HTR-8/SVneo (cell line): ENCODE results near the gene BRD8.
"Not testable (repeated sequence)": the region's sequence is repeated elsewhere in the genome, so short reads cannot be mapped to it uniquely, and the experiment has no call there.

Experiments
- DNase-seq: peaks from one replicate; pipeline ENCODE4 v3.0.0; 2011; ENCODE audit warnings: low spot score, mixed read lengths; ENCODE audit not compliant: insufficient read length
- FAIRE-seq: peaks from 2 replicates; lab custom pipeline; 2011; peaks lifted over from hg19 to GRCh38; lab: Jason Lieb, UNC

Gene BRD8

GRCh38 chr5:138169124-138169523 is 9.3 kb downstream of the BRD8 start:
- no peak for FAIRE-seq
- no peak for DNase-seq

- no peak for DNase-seq
- FAIRE-seq: no peak
These were observed 14.7 kb downstream of the BRD8 start for GRCh38 chr5:138163721-138164120.

DNA sequence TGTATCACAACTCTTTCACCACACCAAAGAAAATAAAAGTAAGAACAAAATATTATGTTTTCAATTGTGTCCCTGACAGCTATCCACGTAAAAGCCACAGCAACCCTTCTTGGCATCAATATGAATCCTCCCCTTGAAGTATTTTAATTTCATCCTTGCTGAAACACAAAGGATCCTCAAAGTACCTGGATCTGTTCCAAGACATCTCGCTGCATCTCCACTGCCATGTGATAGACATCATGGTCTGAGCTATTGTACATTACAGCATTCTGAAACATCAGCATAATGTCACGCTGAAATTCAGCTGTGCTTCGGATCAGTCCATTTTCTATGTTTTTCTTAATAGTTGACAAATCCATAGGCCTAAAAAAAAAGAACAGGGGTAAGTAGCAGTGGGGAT is 17.7 kb downstream of the BRD8 start:
- DNase-seq (no peak), FAIRE-seq (no peak)

GRCh38 chr5:138159666-138160065 is 18.8 kb downstream of the BRD8 start:
- FAIRE-seq (no peak), DNase-seq (no peak)

DNA sequence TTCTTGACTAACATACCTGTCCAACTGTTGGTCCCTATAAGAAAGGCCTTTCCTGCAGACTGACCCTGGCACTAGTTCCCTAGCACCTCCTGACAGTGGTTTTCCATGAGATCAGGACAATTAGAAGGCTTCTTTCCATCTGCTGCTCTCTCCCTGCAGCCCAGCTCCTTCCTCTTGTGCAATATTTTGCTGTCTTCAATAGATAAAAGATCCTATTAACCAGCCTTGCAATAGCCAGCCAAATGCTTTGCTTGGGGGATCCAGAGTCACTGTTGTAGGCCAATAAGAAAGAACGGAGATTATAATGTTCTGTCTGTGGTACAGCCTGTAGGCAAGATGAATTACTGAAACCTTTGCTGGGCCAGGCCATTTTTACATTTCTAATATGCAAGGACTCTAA is 20.8 kb downstream of the BRD8 start:
- FAIRE-seq: no peak
- no peak for DNase-seq

- not testable (repeated sequence) for DNase-seq, FAIRE-seq
These were observed 22.5 kb downstream of the BRD8 start for GRCh38 chr5:138155977-138156376.

DNA sequence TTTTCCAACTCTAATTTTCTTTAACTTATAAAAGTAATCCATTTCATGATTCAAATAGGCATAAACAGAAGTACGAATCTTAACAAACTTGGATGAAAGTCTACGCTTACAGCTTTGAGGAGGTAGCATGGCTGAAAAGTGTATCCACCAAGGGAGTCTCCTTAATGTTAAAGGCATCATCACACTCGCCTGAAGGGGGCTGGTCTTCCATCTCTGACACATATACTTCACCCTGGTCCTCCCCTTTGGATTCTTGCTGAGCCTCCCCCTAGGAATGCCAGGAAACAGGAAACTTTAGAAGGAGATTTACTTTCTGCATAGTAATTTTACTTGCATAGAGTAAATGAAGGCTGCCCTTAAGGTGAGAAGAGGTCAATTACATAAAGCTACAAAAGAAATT is 28.9 kb downstream of the BRD8 start:
- DNase-seq (peak; percentile 35), FAIRE-seq (no peak)

GRCh38 chr5:138148811-138149210 is 29.6 kb downstream of the BRD8 start:
- DNase-seq: no peak
- FAIRE-seq: peak; percentile 49

GRCh38 chr5:138143578-138143977 is 34.9 kb downstream of the BRD8 start:
- not testable (repeated sequence) for FAIRE-seq, DNase-seq

DNA sequence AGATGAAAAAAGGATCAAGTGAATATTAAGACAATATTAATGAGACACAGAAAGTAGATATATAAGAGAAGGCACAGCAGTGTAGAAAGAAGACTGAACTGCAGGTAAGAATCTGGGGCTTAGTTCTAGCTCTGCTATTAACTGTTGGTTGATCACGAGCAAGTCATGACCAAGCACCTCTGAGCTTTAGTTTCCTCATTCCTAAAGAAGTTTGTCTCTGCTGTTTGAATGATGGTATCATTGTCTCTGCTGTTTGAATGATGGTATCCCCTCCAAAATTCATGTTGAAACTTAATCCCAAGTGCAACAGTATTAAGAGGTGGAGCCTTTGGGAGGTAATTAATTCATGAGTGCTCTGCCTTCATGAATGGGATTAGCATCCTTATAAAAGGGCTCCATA is 36.7 kb downstream of the BRD8 start:
- FAIRE-seq (no peak), DNase-seq (no peak)

- FAIRE-seq (no peak), DNase-seq (no peak)
These were observed 38.2 kb downstream of the BRD8 start for GRCh38 chr5:138140268-138140667.

- no peak for FAIRE-seq
- DNase-seq: no peak
These were observed 38.7 kb downstream of the BRD8 start for GRCh38 chr5:138139781-138140090.

- no peak for DNase-seq
- FAIRE-seq: no peak
These were observed 39.3 kb downstream of the BRD8 start, which contains the start of gene NME5 for GRCh38 chr5:138138949-138139780. NME5 (minus strand) TSS chr5:138139428; CDS start chr5:138138780, 648 bp downstream.

- no peak for DNase-seq
- no peak for FAIRE-seq
These were observed 45.9 kb downstream of the BRD8 start for GRCh38 chr5:138132543-138132942.

DNA sequence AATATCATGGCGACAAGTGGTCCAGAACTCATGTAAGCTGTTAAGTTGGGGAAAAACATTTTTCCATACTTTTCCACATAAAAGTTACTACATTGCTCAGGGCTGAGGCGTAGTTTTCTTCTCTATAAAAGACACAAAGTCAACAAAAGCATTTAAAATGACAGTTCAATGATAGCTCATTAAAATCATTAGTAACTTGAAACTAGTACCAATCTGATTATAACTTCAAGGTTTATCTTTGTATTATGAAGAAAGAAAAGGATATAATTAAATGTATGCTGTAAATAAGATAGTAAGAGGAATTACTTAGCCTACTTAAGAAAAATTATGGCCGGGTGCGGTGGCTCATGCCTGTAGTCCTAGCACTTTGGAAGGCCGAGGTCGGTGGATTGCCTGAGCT is 49.1 kb downstream of the BRD8 start:
- DNase-seq: no peak
- no peak for FAIRE-seq

DNA sequence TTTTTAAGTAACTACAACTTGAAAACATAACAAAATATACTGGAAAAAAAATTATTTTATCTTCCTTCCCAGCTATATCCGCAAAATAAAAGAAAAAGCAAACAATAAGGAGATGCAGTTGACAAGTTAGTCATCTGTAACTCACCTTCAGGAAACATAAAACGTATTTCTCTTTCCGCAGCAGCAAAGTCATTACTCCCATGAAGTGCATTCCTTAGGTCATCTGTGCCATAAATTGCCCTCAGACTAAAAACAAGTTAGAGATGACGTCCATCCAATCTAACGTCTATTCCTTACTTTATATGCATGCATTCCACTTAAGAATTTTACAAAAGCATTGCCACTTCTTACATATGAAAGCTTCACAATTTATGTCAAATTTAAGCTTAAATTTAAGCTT is 50.1 kb downstream of the BRD8 start:
- DNase-seq (no peak), FAIRE-seq (no peak)

GRCh38 chr5:138115254-138115653 is 63.2 kb downstream of the BRD8 start:
- DNase-seq: no peak
- no peak for FAIRE-seq

DNA sequence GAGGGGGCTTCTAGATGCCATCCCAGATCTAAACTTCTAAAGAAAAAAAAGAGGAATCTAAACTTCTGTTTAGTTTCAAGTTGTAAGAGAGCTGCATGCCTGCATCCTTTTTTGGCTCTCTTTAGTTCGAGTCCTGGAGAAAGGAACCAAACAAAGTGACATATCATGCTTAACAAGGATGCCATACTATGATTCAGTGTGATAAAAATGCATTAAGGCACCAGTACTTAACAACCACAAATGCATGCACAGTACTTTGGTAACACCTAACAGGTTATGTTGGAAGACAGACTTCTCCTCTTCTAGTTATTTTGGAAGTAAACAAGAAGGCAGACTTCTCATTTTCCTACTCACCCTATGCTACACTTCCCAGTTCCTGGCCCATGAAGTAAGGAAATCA is 66.5 kb downstream of the BRD8 start:
- DNase-seq (no peak), FAIRE-seq (peak; percentile 38)

GRCh38 chr5:138111181-138111580 is 67.2 kb downstream of the BRD8 start:
- FAIRE-seq (no peak), DNase-seq (no peak)

- FAIRE-seq (no peak), DNase-seq (no peak)
These were observed 68.0 kb downstream of the BRD8 start for GRCh38 chr5:138110266-138110963.

DNA sequence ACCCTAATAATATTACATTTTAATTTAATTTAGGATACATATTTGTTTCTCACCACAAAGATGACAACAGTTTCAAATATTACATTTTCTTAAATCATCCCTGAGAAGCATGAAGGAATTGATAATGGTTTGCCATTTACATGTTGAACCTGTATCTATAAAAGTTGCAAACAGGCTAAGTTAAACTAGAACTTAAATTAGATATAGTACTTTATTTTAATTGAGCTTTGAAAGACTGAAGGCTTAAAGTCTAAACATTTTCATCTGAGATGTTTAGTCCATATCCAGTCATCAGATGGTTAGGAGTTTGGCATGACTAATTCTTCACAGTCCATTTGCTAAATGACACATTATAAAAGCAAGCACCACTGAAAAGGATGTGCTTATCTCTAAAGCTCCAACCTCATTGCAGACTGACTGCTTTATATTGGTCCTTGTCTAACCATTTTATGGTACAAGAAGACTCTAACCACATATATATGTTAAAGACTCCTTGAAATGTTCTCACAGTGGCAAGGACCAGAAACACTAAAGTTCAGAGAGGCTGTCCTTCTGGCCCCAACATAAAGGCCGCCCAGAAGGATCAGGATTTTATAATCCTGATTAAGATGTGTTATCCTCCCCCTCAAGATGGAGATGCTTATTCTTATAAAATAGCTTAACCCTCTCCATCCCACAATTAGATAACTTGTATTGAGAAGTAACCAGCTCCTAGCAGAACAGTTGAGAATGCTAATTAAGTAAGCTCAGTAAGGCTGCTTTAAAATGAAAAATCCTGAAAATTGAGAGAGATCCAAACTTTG is 68.8 kb downstream of the BRD8 start:
- FAIRE-seq: no peak
- no peak for DNase-seq
